ENCODE measurements around the gene B4GALT1.

GRCh38 chr9:33108472-33108871 is 58.7 kb downstream of the B4GALT1 start:
- TF ChIP-seq FOXJ3 (CRISPR knock-in tag; IDR thresholded peaks at IDR 0.05; ENCODE audit: borderline replicate concordance) (no peak), ZNF138 (CRISPR knock-in tag; conservative IDR thresholded peaks at IDR 0.05) (no peak), CTCF (IDR thresholded peaks at IDR 0.05) (no peak)

Measured in WTC11 (cell line).